SK-N-SH (cell line): ENCODE results near the gene PTPN6. TPM values are rescaled to one million over a fixed set of nuclear protein-coding genes. Genes with fewer than 3 reads are reported as not detected.

Experiments used
- CTCF ChIA-PET: fragments of 300-600, 350-600 bp; formaldehyde crosslinking; extraction: SDS; loops from one replicate; lab custom pipeline; 2021; lab: Yijun Ruan, JAX
- POLR2A ChIA-PET: fragments of 350-600 bp; sonication (Branson Sonifier 250); formaldehyde crosslinking; extraction: SDS; loops from one replicate; lab custom pipeline; 2020; ENCODE audit warnings: antibody characterized with exemption, inconsistent platforms; lab: Yijun Ruan, JAX
- DNase-seq: peaks from one replicate; pipeline ENCODE4 v3.0.0; 2012
- H2AFZ ChIP-seq: fragments of 200-600 bp; sonication (generic); 2 replicates; pipeline ENCODE4 v1.8.1; 2016; ENCODE audit warnings: antibody characterized with exemption, mild to moderate bottlenecking, low read depth
- H3F3A ChIP-seq: fragments of 200-600 bp; sonication (generic); replicated peaks from 2 replicates; pipeline ENCODE3; 2016; ENCODE audit warnings: antibody characterized with exemption, mild to moderate bottlenecking; ENCODE audit not compliant: insufficient read depth
- H3K27ac ChIP-seq, 2 experiments: fragments of 200-500 bp in 1 of 2; fragments of 200-600 bp in 1 of 2; sonication (Bioruptor generic) in 1 of 2; sonication (generic), shearing (Covaris generic) in 1 of 2; 2 replicates each; pipeline versions ENCODE4 v1.5.1 to v1.6.1; 2014 to 2016; ENCODE audit warnings: low read depth in 2 of 2, inconsistent platforms in 1 of 2, low read length in 1 of 2, mild to moderate bottlenecking in 1 of 2, mixed read lengths in 1 of 2
- H3K27me3 ChIP-seq: fragments of 200-600 bp; sonication (generic), shearing (Covaris generic); 2 replicates; pipeline ENCODE4 v1.6.1; 2016; ENCODE audit warnings: mixed run types; ENCODE audit not compliant: insufficient read depth
- H3K36me3 ChIP-seq, 2 experiments: fragments of 200-500 bp in 1 of 2; fragments of 200-600 bp in 1 of 2; sonication (Bioruptor generic) in 1 of 2; sonication (generic) in 1 of 2; replicated peaks in 1 of 2; 2 replicates each; pipeline versions ENCODE3 to v1.5.1; 2014 to 2016; ENCODE audit warnings: low read length in 1 of 2, mild to moderate bottlenecking in 1 of 2; ENCODE audit not compliant: insufficient read depth in 2 of 2, control insufficient read depth in 1 of 2
- H3K4me1 ChIP-seq, 2 experiments: fragments of 200-500 bp in 1 of 2; fragments of 200-600 bp in 1 of 2; sonication (Bioruptor generic) in 1 of 2; sonication (generic), shearing (Covaris generic) in 1 of 2; 2 replicates each; pipeline versions ENCODE4 v1.5.1 to v1.6.1; 2014 to 2016; ENCODE audit warnings: low read depth in 1 of 2, low read length in 1 of 2, mixed run types in 1 of 2; ENCODE audit not compliant: insufficient read depth in 2 of 2, control insufficient read depth in 1 of 2
- H3K4me2 ChIP-seq: fragments of 200-600 bp; sonication (generic), shearing (Covaris generic); 2 replicates; pipeline ENCODE4 v1.6.1; 2017; ENCODE audit warnings: mixed run types
- H3K4me3 ChIP-seq, 2 experiments: fragments of 200-500 bp in 1 of 2; fragments of 200-600 bp in 1 of 2; sonication (Bioruptor generic) in 1 of 2; sonication (generic), shearing (Covaris generic) in 1 of 2; 2 replicates each; pipeline versions ENCODE4 v1.5.1 to v1.8.1; 2014 to 2016; ENCODE audit warnings: low read depth in 2 of 2, inconsistent platforms in 1 of 2, low read length in 1 of 2, mild to moderate bottlenecking in 1 of 2, mixed read lengths in 1 of 2, moderate library complexity in 1 of 2
- H3K79me2 ChIP-seq: fragments of 200-600 bp; sonication (generic); 2 replicates; pipeline ENCODE4 v1.8.1; 2017; ENCODE audit warnings: mild to moderate bottlenecking; ENCODE audit not compliant: insufficient read depth
- H3K9ac ChIP-seq: fragments of 200-600 bp; sonication (generic); 2 replicates; pipeline ENCODE4 v1.6.1; 2017; ENCODE audit warnings: mixed run types
- H3K9me2 ChIP-seq: fragments of 200-600 bp; sonication (generic); 2 replicates; pipeline ENCODE4 v1.6.1; 2017; ENCODE audit warnings: mixed run types
- H3K9me3 ChIP-seq: fragments of 200-600 bp; sonication (generic); 2 replicates; pipeline ENCODE4 v1.6.1; 2017; ENCODE audit warnings: mixed run types, mild to moderate bottlenecking, moderate library complexity
- H4K20me1 ChIP-seq: fragments of 200-600 bp; sonication (generic); 2 replicates; pipeline ENCODE4 v1.6.1; 2017; ENCODE audit warnings: mild to moderate bottlenecking, mixed run types; ENCODE audit not compliant: insufficient read depth
- CTCF ChIP-seq: fragments of 200-600 bp; sonication (generic); IDR thresholded peaks from 2 replicates; pipeline ENCODE4 v1.6.1; 2017; ENCODE audit warnings: antibody characterized with exemption, mild to moderate bottlenecking, moderate library complexity
- ELF1 ChIP-seq: IDR thresholded peaks from 2 replicates; pipeline ENCODE4 v1.4.0; 2012
- EP300 ChIP-seq, 2 experiments: IDR thresholded peaks; 2 replicates each; pipeline versions ENCODE4 v1.4.0 to v1.6.1; 2012; ENCODE audit warnings: borderline replicate concordance in 1 of 2, low read depth in 1 of 2, low read length in 1 of 2
- EZH2phosphoT487 ChIP-seq: fragments of 200-600 bp; sonication (generic); IDR thresholded peaks from 2 replicates; pipeline ENCODE4 v1.6.1; 2017; ENCODE audit warnings: low read depth, mixed run types, mild to moderate bottlenecking, antibody characterized with exemption, moderate library complexity, borderline replicate concordance
- FOXJ3 ChIP-seq: sonication (generic); formaldehyde crosslinking; IDR thresholded peaks from 2 replicates; pipeline ENCODE4 v1.5.1; 2020; ENCODE audit warnings: mild to moderate bottlenecking, missing genetic modification reagents
- GABPA ChIP-seq: IDR thresholded peaks from 2 replicates; pipeline ENCODE4 v1.4.0; 2012; ENCODE audit warnings: low read depth, mild to moderate bottlenecking
- GATA2 ChIP-seq: sonication (generic); formaldehyde crosslinking; IDR thresholded peaks from 2 replicates; pipeline ENCODE4 v1.5.0; 2020; ENCODE audit warnings: mild to moderate bottlenecking, missing genetic modification reagents
- MEF2A ChIP-seq: IDR thresholded peaks from 2 replicates; pipeline ENCODE4 v1.4.0; 2012; ENCODE audit warnings: low read depth, borderline replicate concordance
- NRF1 ChIP-seq: IDR thresholded peaks from 2 replicates; pipeline ENCODE4 v1.6.1; 2012; ENCODE audit warnings: low read depth, mild to moderate bottlenecking, low read length
- POLR2AphosphoS5 ChIP-seq: IDR thresholded peaks from 2 replicates; pipeline ENCODE4 v1.6.1; 2012; ENCODE audit warnings: low read depth, low read length
- RXRA ChIP-seq: IDR thresholded peaks from 2 replicates; pipeline ENCODE4 v1.4.0; 2012; ENCODE audit warnings: low read depth, mild to moderate bottlenecking, borderline replicate concordance
- SIN3A ChIP-seq: IDR thresholded peaks from 2 replicates; pipeline ENCODE4 v1.6.1; 2012; ENCODE audit warnings: low read depth, mild to moderate bottlenecking, low read length, moderate library complexity, borderline replicate concordance
- TAF1 ChIP-seq: IDR thresholded peaks from 2 replicates; pipeline ENCODE4 v1.6.1; 2012; ENCODE audit warnings: low read depth, mild to moderate bottlenecking, low read length, moderate library complexity, borderline replicate concordance
- TEAD4 ChIP-seq: IDR thresholded peaks from 2 replicates; pipeline ENCODE4 v1.4.0; 2012; ENCODE audit warnings: mild to moderate bottlenecking, borderline replicate concordance; ENCODE audit not compliant: insufficient read depth
- USF1 ChIP-seq: IDR thresholded peaks from 2 replicates; pipeline ENCODE4 v1.4.0; 2012; ENCODE audit warnings: low read depth, borderline replicate concordance
- USF2 ChIP-seq: fragments of 150-350 bp; IDR thresholded peaks from 2 replicates; pipeline ENCODE4 v1.6.1; 2017; ENCODE audit warnings: antibody characterized with exemption, low read length, low read depth, borderline replicate concordance
- YY1 ChIP-seq: IDR thresholded peaks from 2 replicates; pipeline ENCODE4 v1.4.0; 2012; ENCODE audit warnings: low read depth, mild to moderate bottlenecking
- WGBS: methylation state at CpG from one replicate; pipeline ENCODE4 v1.1.6; 2017; ENCODE audit warnings: low lambda C conversion rate; 5-methylcytosine and 5-hydroxymethylcytosine counted together
- polyA plus RNA-seq, 3 experiments: library from polyadenylated mRNA; depleted of rRNA; stranded (reverse); fragments of >200 nt; gene quantifications; 2 replicates each; pipeline ENCODE4 v1.2.3, GENCODE V29; 2012

Gene PTPN6
- polyA plus RNA-seq, 1 of the 3 experiments (the other 2 are of a cell fraction), result 0.12 TPM

GRCh38 chr12:6944381-6945186 lies 6.6 kb upstream of the PTPN6 start (continued):
- no peak for TF ChIP-seq FOXJ3 (CRISPR knock-in tag)
- no peak for TF ChIP-seq RXRA
- no peak for TF ChIP-seq EP300 (IDR thresholded peaks at IDR 0.05; ENCODE audit: borderline replicate concordance in 1 of 2, low read depth in 1 of 2, low read length in 1 of 2)
- no peak for TF ChIP-seq USF1
- TF ChIP-seq CTCF, result peak; percentile 76
- TF ChIP-seq ELF1, result no peak
- 0 out of 2 replicates have a peak, but pooled peaks have one; percentile 33 for TF ChIP-seq YY1
- TF ChIP-seq GATA2 (CRISPR knock-in tag), result no peak
- TF ChIP-seq SIN3A, result 0 out of 2 replicates have a peak, but pooled peaks have one; percentile 13
- no peak for TF ChIP-seq EZH2phosphoT487

GRCh38 chr12:6945613-6946012 lies 5.5 kb upstream of the PTPN6 start:
- no peaks in the 10 kb centered on the region for H3K9me2 ChIP-seq
- ChIA-PET POLR2A (interaction anchor here (2.5 to 4.6 kb wide), 3 partner anchors 18 to 73 kb away, joined by 14 to 82 read pairs (median 62); partner anchors contain the start of genes ATN1 and SPSB2), CTCF (interaction anchor here (0.9 to 6.5 kb wide), 18 partner anchors 8 to 199 kb away, joined by 3 to 114 read pairs (median 8); partner anchors contain the start of genes C1R, C1RL and ENO2)
- H4K20me1 ChIP-seq, result no peaks in the 10 kb centered on the region
- H3K4me2 ChIP-seq, result peak overlapping the region; percentile 87; the same call in 1 of the 2 replicates
- no peak overlapping the region for H3K9ac ChIP-seq
- WGBS, result 80% methylated on average over 4 of the region's 11 CpGs
- H3K9me3 ChIP-seq, result no peaks in the 10 kb centered on the region
- peaks cover 42% of the 10 kb centered on the region for H3F3A ChIP-seq
- no peak overlapping the region for H2AFZ ChIP-seq
- TF ChIP-seq NRF1 (no peak), TEAD4 (no peak), USF2 (no peak), YY1 (no peak), SIN3A (no peak), RXRA (no peak), MEF2A (no peak), GABPA (no peak), POLR2AphosphoS5 (no peak), ELF1 (no peak), TAF1 (no peak), CTCF (no peak)
- no peak overlapping the region for H3K4me3 ChIP-seq
- H3K27me3 ChIP-seq, result no peaks in the 10 kb centered on the region
- H3K27ac ChIP-seq, result no peak overlapping the region
- DNase-seq, result peak; percentile 15
- peaks cover 6 to 13% of the 10 kb centered on the region in 2 experiments; a peak in 3 of 4 replicates for H3K4me1 ChIP-seq
- H3K36me3 ChIP-seq, result peaks cover 11 to 15% of the 10 kb centered on the region in 2 experiments
- peaks cover 10% of the 10 kb centered on the region; the same call in 1 of the 2 replicates for H3K79me2 ChIP-seq
